ENCODE data around the gene ADIRF.
"Not testable (repeated sequence)": the region's sequence is repeated elsewhere in the genome, so short reads cannot be mapped to it uniquely, and the experiment has no call there.

ADIRF gene

GRCh38 chr10:86936661-86937501, 31.4 kb upstream of the ADIRF start:
- DNase-seq (ENCODE audit: low read depth), result peak; percentile 28
- no peak overlapping the region for H3K4me3 ChIP-seq (ENCODE audit: low read length)
- TF ChIP-seq CTCF (IDR thresholded peaks at IDR 0.05; ENCODE audit: insufficient read depth, low read depth, low read length, missing control alignments), result no peak

DNA sequence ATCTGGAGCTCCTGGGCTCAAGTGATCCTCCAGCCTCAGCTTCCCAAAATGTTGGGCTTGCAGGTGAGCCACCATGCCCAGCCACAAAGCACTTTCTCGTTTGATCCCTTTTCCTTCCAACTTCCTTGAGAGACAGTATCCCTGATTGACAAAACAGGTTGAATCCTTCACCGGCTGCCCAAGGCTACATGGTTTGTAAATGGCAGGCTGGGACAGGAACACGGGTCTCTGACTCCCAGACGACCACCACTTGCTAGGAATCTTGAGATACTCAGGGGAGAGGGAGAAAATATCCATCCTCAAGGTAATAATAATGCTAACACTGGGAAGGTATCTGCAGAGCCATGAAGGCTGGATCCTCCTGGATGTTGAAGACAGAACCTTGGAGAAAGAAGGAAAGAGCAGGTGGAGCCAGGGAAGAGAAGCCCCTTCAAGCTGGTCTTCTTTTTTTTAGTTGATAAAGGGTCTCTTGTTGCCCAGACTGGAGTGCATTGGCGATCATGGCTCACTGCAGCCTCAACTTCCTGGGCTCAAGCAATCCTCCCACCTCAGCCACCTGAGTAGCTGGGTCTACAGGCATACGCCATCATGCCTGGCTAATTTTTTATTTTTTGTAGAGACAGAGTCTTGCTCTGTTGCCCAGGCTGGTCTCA, 30.7 kb upstream of the ADIRF start:
- TF ChIP-seq CTCF (IDR thresholded peaks at IDR 0.05; ENCODE audit: insufficient read depth, low read depth, low read length, missing control alignments), result no peak
- no peak for DNase-seq (ENCODE audit: low read depth)
- H3K4me3 ChIP-seq (ENCODE audit: low read length), result no peak overlapping the region

GRCh38 chr10:86938260-86938659, 30.0 kb upstream of the ADIRF start:
- no peak for TF ChIP-seq CTCF (IDR thresholded peaks at IDR 0.05; ENCODE audit: insufficient read depth, low read depth, low read length, missing control alignments)
- H3K4me3 ChIP-seq (ENCODE audit: low read length), result no peak overlapping the region
- no peak for DNase-seq (ENCODE audit: low read depth)

DNA sequence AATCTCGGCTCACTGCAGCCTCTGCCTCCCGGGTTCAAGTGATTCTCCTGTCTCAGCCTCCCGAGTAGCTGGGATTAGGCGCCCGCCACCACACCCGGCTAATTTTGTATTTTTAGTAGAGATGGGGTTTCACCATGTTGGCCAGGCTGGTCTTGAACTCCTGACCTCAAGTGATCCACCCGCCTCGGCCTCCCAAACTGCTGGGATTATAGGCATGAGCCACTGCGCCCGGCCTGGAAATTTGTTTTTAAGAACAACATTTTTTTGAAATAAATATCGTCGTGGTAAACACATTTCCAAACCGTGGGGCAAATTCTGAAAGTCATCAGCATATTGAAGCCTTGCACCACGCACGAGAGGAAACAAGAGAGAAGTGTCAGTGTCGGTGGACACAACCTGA, 28.2 kb upstream of the ADIRF start:
- not testable (repeated sequence) for DNase-seq (ENCODE audit: low read depth); H3K4me3 ChIP-seq (ENCODE audit: low read length)

GRCh38 chr10:86940677-86941076, 27.6 kb upstream of the ADIRF start:
- TF ChIP-seq CTCF (IDR thresholded peaks at IDR 0.05; ENCODE audit: insufficient read depth, low read depth, low read length, missing control alignments), result no peak
- DNase-seq (ENCODE audit: low read depth), result no peak
- no peak overlapping the region for H3K4me3 ChIP-seq (ENCODE audit: low read length)

DNA sequence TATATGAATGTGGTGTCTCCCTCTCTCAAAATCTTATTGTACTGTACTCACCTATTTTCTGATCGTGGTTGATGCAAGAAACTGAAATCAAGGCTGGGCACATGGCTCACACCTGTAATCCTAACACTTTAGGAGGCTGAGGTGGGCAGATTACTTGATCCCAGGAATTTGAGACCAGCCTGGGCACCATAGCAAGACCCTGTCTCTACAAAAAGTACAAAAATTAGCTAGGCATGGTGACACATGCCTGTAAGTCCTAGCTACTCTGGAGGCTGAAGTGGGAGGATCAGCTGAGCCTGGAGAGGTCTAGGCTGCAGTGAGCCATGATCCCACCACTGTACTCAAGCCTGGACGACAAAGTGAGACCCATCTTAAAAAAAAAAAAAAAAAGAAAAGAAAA, 26.9 kb upstream of the ADIRF start:
- TF ChIP-seq CTCF (IDR thresholded peaks at IDR 0.05; ENCODE audit: insufficient read depth, low read depth, low read length, missing control alignments), result no peak
- no peak for DNase-seq (ENCODE audit: low read depth)
- no peak overlapping the region for H3K4me3 ChIP-seq (ENCODE audit: low read length)

DNA sequence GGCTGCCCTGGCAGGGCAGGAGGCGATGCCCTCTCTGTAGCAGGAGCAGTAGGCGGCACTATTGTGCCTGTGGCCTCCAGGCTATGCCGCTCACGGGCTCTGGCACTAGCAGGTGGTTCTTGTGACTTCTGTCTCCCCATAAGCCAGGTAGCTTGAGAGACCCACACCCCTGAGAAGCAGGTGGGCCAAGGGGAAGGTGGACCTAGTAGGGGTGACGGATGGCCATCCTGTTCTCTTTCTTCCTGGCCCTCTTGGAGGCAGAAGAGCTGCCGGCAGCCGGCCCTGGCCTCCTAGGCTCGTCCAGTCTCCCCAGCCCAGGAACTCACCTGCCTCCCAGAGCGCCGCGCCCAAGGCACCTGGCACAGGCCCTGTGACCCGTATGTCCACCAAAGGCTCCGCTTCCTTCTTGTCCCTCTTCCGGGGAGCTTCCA, 26.3 kb upstream of the ADIRF start:
- DNase-seq (ENCODE audit: low read depth), result no peak
- H3K4me3 ChIP-seq (ENCODE audit: low read length), result no peak overlapping the region
- TF ChIP-seq CTCF (IDR thresholded peaks at IDR 0.05; ENCODE audit: insufficient read depth, low read depth, low read length, missing control alignments), result no peak

Data from epithelial cell of esophagus (primary cell).